Epidermal melanocyte (primary cell): Measurements from ENCODE around the gene CCL22.
"Not testable (repeated sequence)": the region's sequence is repeated elsewhere in the genome, so short reads cannot be mapped to it uniquely, and the experiment has no call there.

Source experiments
- DNase-seq: peaks from one replicate; pipeline ENCODE4 v3.0.0; 2011; ENCODE audit warnings: low spot score; ENCODE audit not compliant: insufficient read length

The CCL22 gene

GRCh38 chr16:57358527-57359095, at the start of gene CCL22:
Gene CCL22, plus strand, starts transcription at chr16:57358783. Its CDS starts 34 bp downstream, at chr16:57358817.
- no peak for DNase-seq

- DNase-seq: no peak
These were observed 47.8 kb upstream of the CCL22 start for GRCh38 chr16:57310801-57311200.

- DNase-seq: no peak
These were observed 45.1 kb upstream of the CCL22 start for GRCh38 chr16:57313509-57313908.

- DNase-seq: no peak
These were observed 44.3 kb upstream of the CCL22 start for GRCh38 chr16:57314161-57314785.

GRCh38 chr16:57315416-57315815, 43.2 kb upstream of the CCL22 start:
- no peak for DNase-seq

GRCh38 chr16:57316390-57317017, 42.1 kb upstream of the CCL22 start:
- DNase-seq: peak; percentile 50

GRCh38 chr16:57318240-57318970, 40.2 kb upstream of the CCL22 start:
- no peak for DNase-seq

GRCh38 chr16:57319646-57320045, 38.9 kb upstream of the CCL22 start:
- DNase-seq: no peak

- no peak for DNase-seq
These were observed 33.8 kb upstream of the CCL22 start for GRCh38 chr16:57324749-57325148.

GRCh38 chr16:57325458-57325857, 33.1 kb upstream of the CCL22 start:
- DNase-seq: no peak

GRCh38 chr16:57329718-57330327, 28.8 kb upstream of the CCL22 start:
- DNase-seq: no peak

GRCh38 chr16:57331355-57331754, 27.2 kb upstream of the CCL22 start:
- no peak for DNase-seq

GRCh38 chr16:57333402-57333801, 25.2 kb upstream of the CCL22 start:
- no peak for DNase-seq

- DNase-seq: no peak
These were observed 23.2 kb upstream of the CCL22 start for GRCh38 chr16:57335366-57335765.

GRCh38 chr16:57341062-57341440, 17.5 kb upstream of the CCL22 start:
- DNase-seq: no peak

GRCh38 chr16:57341441-57342303, 16.9 kb upstream of the CCL22 start:
- DNase-seq: peak; percentile 70

- DNase-seq: not testable (repeated sequence)
These were observed 16.0 kb upstream of the CCL22 start for GRCh38 chr16:57342606-57343005.

- no peak for DNase-seq
These were observed 15.4 kb upstream of the CCL22 start for GRCh38 chr16:57343221-57343620.

GRCh38 chr16:57344094-57344493, 14.5 kb upstream of the CCL22 start:
- DNase-seq: not testable (repeated sequence)

GRCh38 chr16:57345021-57345420, 13.6 kb upstream of the CCL22 start:
- DNase-seq: no peak

- DNase-seq: no peak
These were observed 12.8 kb upstream of the CCL22 start for GRCh38 chr16:57345666-57346204.
